RWPE1 (cell line): ENCODE measurements around the gene ERBB4.

Experiments
- CTCF ChIA-PET: fragments of 350-600 bp; sonication (Branson Sonifier 250); formaldehyde crosslinking; extraction: SDS; loops from one replicate; lab custom pipeline; 2021; lab: Yijun Ruan, JAX
- POLR2A ChIA-PET: fragments of 400-600 bp; formaldehyde crosslinking; extraction: SDS; loops from one replicate; lab custom pipeline; 2020; ENCODE audit warnings: antibody characterized with exemption; ENCODE audit not compliant: low non-redundant PET; lab: Yijun Ruan, JAX
- DNase-seq: peaks from one replicate; pipeline ENCODE4 v3.0.0; 2012; ENCODE audit warnings: low spot score
- H3K27ac ChIP-seq: fragments of 450-650 bp; 2 replicates; pipeline ENCODE4 v1.5.1; 2017
- CTCF ChIP-seq: fragments of 450-650 bp; conservative IDR thresholded peaks from 2 replicates; pipeline ENCODE4 v1.5.1; 2017; ENCODE audit warnings: low read depth, mild to moderate bottlenecking

The ERBB4 gene

GRCh38 chr2:211967234-211967633 lies 571.4 kb downstream of the ERBB4 start:
- ChIA-PET POLR2A (no interaction called here), CTCF (no interaction called here)
- no peak for DNase-seq
- TF ChIP-seq CTCF: no peak
- no peak overlapping the region for H3K27ac ChIP-seq

GRCh38 chr2:211963969-211964368 lies 574.6 kb downstream of the ERBB4 start:
- no peak overlapping the region for H3K27ac ChIP-seq
- no peak for TF ChIP-seq CTCF
- CTCF ChIA-PET: no interaction called here
- POLR2A ChIA-PET: no interaction called here
- no peak for DNase-seq

GRCh38 chr2:211957799-211958198 lies 580.8 kb downstream of the ERBB4 start:
- CTCF ChIA-PET: no interaction called here
- no peak overlapping the region for H3K27ac ChIP-seq
- POLR2A ChIA-PET: no interaction called here
- TF ChIP-seq CTCF: no peak
- no peak for DNase-seq

- CTCF ChIA-PET: interaction anchor here (0.6 to 0.7 kb wide), 2 partner anchors 15 to 594 kb away, joined by 3 read pairs; no protein-coding TSS in a partner anchor
- no peak for TF ChIP-seq CTCF
Observed at GRCh38 chr2:211955648-211956047, 583.0 kb downstream of the ERBB4 start.

GRCh38 chr2:211948932-211949331 lies 589.7 kb downstream of the ERBB4 start:
- CTCF ChIA-PET: no interaction called here
- TF ChIP-seq CTCF: no peak
- H3K27ac ChIP-seq: no peak overlapping the region
- POLR2A ChIA-PET: no interaction called here
- DNase-seq: no peak

More at GRCh38 chr2:211955648-211956047, 583.0 kb downstream of the ERBB4 start:
- POLR2A ChIA-PET: no interaction called here
- no peak overlapping the region for H3K27ac ChIP-seq
- DNase-seq: no peak

- no peak for DNase-seq
- ChIA-PET CTCF (interaction anchor here (0.6 kb wide), 1 partner anchor 200 kb away, joined by 3 read pairs; no protein-coding TSS in a partner anchor), POLR2A (no interaction called here)
- no peak for TF ChIP-seq CTCF
- H3K27ac ChIP-seq: no peak overlapping the region
Observed at GRCh38 chr2:211946960-211947359, 591.6 kb downstream of the ERBB4 start.

GRCh38 chr2:211944572-211944971 lies 594.0 kb downstream of the ERBB4 start:
- ChIA-PET CTCF (no interaction called here), POLR2A (no interaction called here)
- H3K27ac ChIP-seq: no peak overlapping the region
- no peak for TF ChIP-seq CTCF
- no peak for DNase-seq
